GM12878 (cell line): ENCODE measurements around the gene SYNPR. TPM values are rescaled to one million over a fixed set of nuclear protein-coding genes. Genes with fewer than 3 reads are reported as not detected.

Experiments used
- ATAC-seq: fragments of 200-7000 bp; cut with Tn5 transposase; 3 replicates; pipeline ENCODE4 v1.9.1; 2020; ENCODE audit warnings: mild to moderate bottlenecking, moderate library complexity
- BruUV-seq: library from RNA; stranded (reverse); fragments of 400-500 nt; replicated peaks from 2 replicates; lab custom pipeline; 2021; lab: Mats Ljungman, UMichigan
- CTCF ChIA-PET: fragments of 300-600 bp; sonication (Branson Sonifier 250); formaldehyde crosslinking; extraction: SDS; loops from one replicate; lab custom pipeline; 2021; ENCODE audit warnings: inconsistent platforms; lab: Yijun Ruan, JAX
- POLR2A ChIA-PET: fragments of 350-600 bp; formaldehyde crosslinking; extraction: SDS; loops from one replicate; lab custom pipeline; 2021; ENCODE audit warnings: inconsistent platforms; lab: Charles Lee
- RAD21 ChIA-PET: fragments of 300-600 bp; sonication (Branson Sonifier 250); formaldehyde crosslinking; loops from one replicate; lab custom pipeline; 2023; ENCODE audit warnings: antibody characterized with exemption; ENCODE audit not compliant: unreplicated experiment; lab: Charles Lee
- SMC1A ChIA-PET: fragments of 300-600 bp; sonication (Branson Sonifier 250); formaldehyde crosslinking; loops from one replicate; lab custom pipeline; 2023; ENCODE audit not compliant: unreplicated experiment, uncharacterized antibody; lab: Charles Lee
- DNase-seq: peaks from one replicate; pipeline ENCODE4 v3.0.0-alpha.2; 2011; ENCODE audit warnings: low read depth, low spot score
- FAIRE-seq: peaks from 3 replicates; lab custom pipeline; 2011; peaks lifted over from hg19 to GRCh38; lab: Jason Lieb, UNC
- H2AFZ ChIP-seq: 2 replicates; pipeline ENCODE4 v1.6.0; 2011; ENCODE audit warnings: low read depth, low read length, control low read depth; ENCODE audit not compliant: control insufficient read depth
- H3K27ac ChIP-seq: 2 replicates; pipeline ENCODE4 v1.5.1; 2011; ENCODE audit warnings: control low read depth; ENCODE audit not compliant: control insufficient read depth, insufficient read depth
- H3K27me3 ChIP-seq, 2 experiments: replicated peaks in 1 of 2; 2 replicates each; pipeline versions ENCODE4 v1.6.0 to v1.6.1; 2011; ENCODE audit warnings: low read length in 1 of 2; ENCODE audit not compliant: control insufficient read depth in 2 of 2, insufficient read depth in 2 of 2
- H3K36me3 ChIP-seq, 2 experiments: 2 replicates each; pipeline ENCODE4 v1.5.1; 2011; ENCODE audit warnings: low read length in 1 of 2; ENCODE audit not compliant: control insufficient read depth in 2 of 2, insufficient read depth in 2 of 2
- H3K4me1 ChIP-seq: 2 replicates; pipeline ENCODE4 v1.6.1; 2011; ENCODE audit warnings: mild to moderate bottlenecking, low read length, moderate library complexity, mixed read lengths; ENCODE audit not compliant: control insufficient read depth, insufficient read depth
- H3K4me2 ChIP-seq: 2 replicates; pipeline ENCODE4 v1.6.0; 2011; ENCODE audit warnings: control low read depth; ENCODE audit not compliant: control insufficient read depth, insufficient read depth
- H3K4me3 ChIP-seq: fragments of 200-600 bp; sonication (generic); 2 replicates; pipeline ENCODE4 v1.5.1; 2016
- H3K79me2 ChIP-seq: 2 replicates; pipeline ENCODE4 v1.6.0; 2011; ENCODE audit warnings: low read length; ENCODE audit not compliant: control insufficient read depth, insufficient read depth
- H3K9ac ChIP-seq: 2 replicates; pipeline ENCODE4 v1.8.0; 2011; ENCODE audit warnings: low read length, control low read depth, mixed read lengths; ENCODE audit not compliant: control insufficient read depth, insufficient read depth
- H3K9me3 ChIP-seq: replicated peaks from 3 replicates; pipeline ENCODE4 v1.5.1; 2011; ENCODE audit warnings: mild to moderate bottlenecking, low read length; ENCODE audit not compliant: control insufficient read depth, insufficient read depth
- H4K20me1 ChIP-seq: 2 replicates; pipeline ENCODE4 v1.6.0; 2011; ENCODE audit not compliant: control insufficient read depth, insufficient read depth
- ASH2L ChIP-seq: fragments of 300-600, 200-600 bp; sonication (generic); IDR thresholded peaks from 2 replicates; pipeline ENCODE4 v1.6.1; 2017; ENCODE audit warnings: low read depth, mild to moderate bottlenecking, borderline replicate concordance
- BCL11A ChIP-seq: IDR thresholded peaks from 2 replicates; pipeline ENCODE4 v1.6.1; 2011; ENCODE audit warnings: low read depth, low read length
- CHD4 ChIP-seq: fragments of 200-600 bp; sonication (generic); IDR thresholded peaks from 2 replicates; pipeline ENCODE4 v1.6.1; 2016; ENCODE audit warnings: mild to moderate bottlenecking
- EGR1 ChIP-seq, 2 experiments: IDR thresholded peaks; 1 replicate in 1 of 2; 2 replicates in 1 of 2; pipeline ENCODE4 v1.6.1; 2011 to 2012; ENCODE audit warnings: low read depth in 2 of 2, low read length in 2 of 2, borderline replicate concordance in 1 of 2, mild to moderate bottlenecking in 1 of 2, moderate library complexity in 1 of 2
- ESRRA ChIP-seq: IDR thresholded peaks from 2 replicates; pipeline ENCODE4 v1.6.1; 2012; ENCODE audit warnings: mild to moderate bottlenecking, low read length, improper control_type of control experiment
- IKZF1 ChIP-seq: fragments of 450-650 bp; conservative IDR thresholded peaks from 2 replicates; pipeline ENCODE4 v1.6.1; 2017; ENCODE audit warnings: antibody characterized with exemption, mild to moderate bottlenecking
- IKZF2 ChIP-seq, 2 experiments: fragments of 450-650 bp; IDR thresholded peaks; 2 replicates each; pipeline ENCODE4 v1.6.1; 2017; ENCODE audit warnings: mild to moderate bottlenecking in 2 of 2, moderate library complexity in 2 of 2
- JUND ChIP-seq: IDR thresholded peaks from 2 replicates; pipeline ENCODE4 v1.6.1; 2012; ENCODE audit warnings: low read depth, mild to moderate bottlenecking, low read length, improper control_type of control experiment, moderate library complexity
- RFX5 ChIP-seq: IDR thresholded peaks from 2 replicates; pipeline ENCODE4 v1.6.1; 2011; ENCODE audit warnings: low read depth, low read length, improper control_type of control experiment
- SMARCA5 ChIP-seq: fragments of 450-650 bp; IDR thresholded peaks from 2 replicates; pipeline ENCODE4 v1.6.1; 2017; ENCODE audit warnings: mild to moderate bottlenecking
- SP1 ChIP-seq: IDR thresholded peaks from one replicate; pipeline ENCODE4 v1.6.1; 2011; ENCODE audit warnings: low read depth, low read length
- TCF7 ChIP-seq: IDR thresholded peaks from 2 replicates; pipeline ENCODE4 v1.6.1; 2014; ENCODE audit warnings: antibody characterized with exemption, borderline replicate concordance
- WGBS: methylation state at CpG from one replicate; pipeline ENCODE4 v1.1.6; 2016; ENCODE audit warnings: low lambda C conversion rate; ENCODE audit not compliant: insufficient replicate concordance, insufficient coverage; ENCODE audit errors: missing lambda C conversion rate; 5-methylcytosine and 5-hydroxymethylcytosine counted together
- in situ Hi-C: fragments of 300-500 bp; cut with MboI; formaldehyde crosslinking; loops from 9 replicates; pipeline ENCODE4 v1.14.3; 2018; ENCODE audit warnings: mixed read lengths
- intact Hi-C: fragments of 100-400 bp; cut with micrococcal nuclease; formaldehyde crosslinking; loops from one replicate; pipeline ENCODE4 v1.14.2; 2022; ENCODE audit not compliant: unreplicated experiment
- polyA plus RNA-seq, 11 experiments: library from polyadenylated mRNA; depleted of rRNA in 4 of 11; unstranded in 6 of 11; stranded (reverse) in 5 of 11; fragments of >200 nt; fragmentation: Nextera tagmentation in 4 of 11; fragmentation: Illumina TruSeq in 1 of 11; extraction: Ambion mirVana in 4 of 11; extraction: Trizol in 1 of 11; gene quantifications; 1 replicate in 1 of 11; 2 replicates in 10 of 11; pipeline versions ENCODE4 v1.2.1 to v1.2.3, GENCODE V29; 2011 to 2016; ENCODE audit warnings: inconsistent platforms in 2 of 11, missing spikeins in 2 of 11, low read depth in 1 of 11
- total RNA-seq, 4 experiments: library from RNA; depleted of rRNA in 3 of 4; stranded (reverse); fragments of >200 nt in 3 of 4; fragmentation: Illumina TruSeq in 1 of 4; extraction: Trizol in 1 of 4; gene quantifications; 2 replicates each; pipeline versions ENCODE4 v1.2.1 to v1.2.3, GENCODE V29; 2013 to 2021
- TF ChIP-seq, protein P1 (sequence below): fragments of 450-650 bp; IDR thresholded peaks from 2 replicates; pipeline ENCODE4 v1.6.1; 2016; ENCODE audit warnings: mild to moderate bottlenecking, moderate library complexity, borderline replicate concordance

SYNPR gene
- total and polyA plus RNA-seq, 10 of the 15 experiments (the other 5 are each of a cell fraction or from before 2014, with no cell fraction given) = not detected

- Histone ChIP-seq H3K36me3 (no peaks in the 10 kb centered on the region), H4K20me1 (no peaks in the 10 kb centered on the region), H3K4me3 (no peak overlapping the region), H3K4me2 (no peak overlapping the region), H3K27ac (no peak overlapping the region), H2AFZ (no peak overlapping the region), H3K4me1 (no peaks in the 10 kb centered on the region), H3K9me3 (no peaks in the 10 kb centered on the region), H3K79me2 (no peaks in the 10 kb centered on the region), H3K9ac (no peak overlapping the region), H3K27me3 (no peaks in the 10 kb centered on the region)
- ChIA-PET POLR2A (no interaction called here), SMC1A (no interaction called here), CTCF (no interaction called here)
- 9% methylated on average over 2 of the region's 2 CpGs for WGBS
- intact Hi-C loops (no loop called here), in situ Hi-C loops (no loop called here)
- DNase-seq = no peak
- FAIRE-seq = no peak
- ATAC-seq = no peak
- no TSS peak for BruUV-seq
- TF ChIP-seq IKZF1 (no peak), JUND (no peak), ESRRA (no peak), ASH2L (no peak), CHD4 (no peak), EGR1 (IDR thresholded peaks at IDR 0.05; ENCODE audit: borderline replicate concordance in 1 of 2, low read depth in 2 of 2, low read length in 2 of 2) (no peak), IKZF2 (IDR thresholded peaks at IDR 0.05) (no peak), SMARCA5 (no peak), SP1 (no peak), RFX5 (no peak), BCL11A (no peak), TCF7 (no peak)
- TF ChIP-seq, protein P1, sequence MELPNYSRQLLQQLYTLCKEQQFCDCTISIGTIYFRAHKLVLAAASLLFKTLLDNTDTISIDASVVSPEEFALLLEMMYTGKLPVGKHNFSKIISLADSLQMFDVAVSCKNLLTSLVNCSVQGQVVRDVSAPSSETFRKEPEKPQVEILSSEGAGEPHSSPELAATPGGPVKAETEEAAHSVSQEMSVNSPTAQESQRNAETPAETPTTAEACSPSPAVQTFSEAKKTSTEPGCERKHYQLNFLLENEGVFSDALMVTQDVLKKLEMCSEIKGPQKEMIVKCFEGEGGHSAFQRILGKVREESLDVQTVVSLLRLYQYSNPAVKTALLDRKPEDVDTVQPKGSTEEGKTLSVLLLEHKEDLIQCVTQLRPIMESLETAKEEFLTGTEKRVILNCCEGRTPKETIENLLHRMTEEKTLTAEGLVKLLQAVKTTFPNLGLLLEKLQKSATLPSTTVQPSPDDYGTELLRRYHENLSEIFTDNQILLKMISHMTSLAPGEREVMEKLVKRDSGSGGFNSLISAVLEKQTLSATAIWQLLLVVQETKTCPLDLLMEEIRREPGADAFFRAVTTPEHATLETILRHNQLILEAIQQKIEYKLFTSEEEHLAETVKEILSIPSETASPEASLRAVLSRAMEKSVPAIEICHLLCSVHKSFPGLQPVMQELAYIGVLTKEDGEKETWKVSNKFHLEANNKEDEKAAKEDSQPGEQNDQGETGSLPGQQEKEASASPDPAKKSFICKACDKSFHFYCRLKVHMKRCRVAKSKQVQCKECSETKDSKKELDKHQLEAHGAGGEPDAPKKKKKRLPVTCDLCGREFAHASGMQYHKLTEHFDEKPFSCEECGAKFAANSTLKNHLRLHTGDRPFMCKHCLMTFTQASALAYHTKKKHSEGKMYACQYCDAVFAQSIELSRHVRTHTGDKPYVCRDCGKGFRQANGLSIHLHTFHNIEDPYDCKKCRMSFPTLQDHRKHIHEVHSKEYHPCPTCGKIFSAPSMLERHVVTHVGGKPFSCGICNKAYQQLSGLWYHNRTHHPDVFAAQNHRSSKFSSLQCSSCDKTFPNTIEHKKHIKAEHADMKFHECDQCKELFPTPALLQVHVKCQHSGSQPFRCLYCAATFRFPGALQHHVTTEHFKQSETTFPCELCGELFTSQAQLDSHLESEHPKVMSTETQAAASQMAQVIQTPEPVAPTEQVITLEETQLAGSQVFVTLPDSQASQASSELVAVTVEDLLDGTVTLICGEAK = no peak
- TF ChIP-seq, all 136 proteins: peak for 0
- RAD21 ChIA-PET = no interaction called here
Observed at GRCh38 chr3:63437858-63438257, 159.8 kb downstream of the SYNPR start.
